HEK293 (cell line): Measurements from ENCODE around the gene LHFPL2.
A peak's percentile ranks its signal among the peaks of the same experiment; 100 is the strongest.

Experiments used
- CTCF ChIA-PET: fragments of 350-600 bp; formaldehyde crosslinking; extraction: SDS; loops from one replicate; lab custom pipeline; 2021; ENCODE audit warnings: antibody characterized with exemption; lab: Yijun Ruan, JAX
- POLR2A ChIA-PET: fragments of 300-600 bp; formaldehyde crosslinking; extraction: SDS; loops from one replicate; lab custom pipeline; 2020; ENCODE audit warnings: antibody characterized with exemption, inconsistent platforms; lab: Yijun Ruan, JAX
- H3K27ac ChIP-seq: fragments of 200-500 bp; sonication (Bioruptor generic); 2 replicates; pipeline ENCODE4 v1.5.1; 2014; ENCODE audit warnings: low read depth, low read length, control low read depth, inconsistent platforms; ENCODE audit errors: extremely low read depth
- H3K36me3 ChIP-seq, 2 experiments: fragments of 200-500 bp in 1 of 2; sonication (Bioruptor generic) in 1 of 2; 1 replicate in 1 of 2; 2 replicates in 1 of 2; pipeline ENCODE4 v1.5.1; 2014 to 2017; ENCODE audit warnings: inconsistent platforms in 2 of 2, low read length in 2 of 2; ENCODE audit not compliant: control insufficient read depth in 2 of 2, insufficient read depth in 1 of 2
- H3K4me1 ChIP-seq: fragments of 200-500 bp; sonication (Bioruptor generic); 2 replicates; pipeline ENCODE4 v1.5.1; 2014; ENCODE audit warnings: mild to moderate bottlenecking, low read length, inconsistent platforms; ENCODE audit not compliant: control insufficient read depth, insufficient read depth
- H3K4me3 ChIP-seq: 2 replicates; pipeline ENCODE4 v1.5.1; 2011; ENCODE audit warnings: low read depth, mild to moderate bottlenecking, control low read depth, low read length, moderate library complexity
- H3K9me3 ChIP-seq: fragments of 200-500 bp; sonication (Bioruptor generic); 2 replicates; pipeline ENCODE4 v1.5.1; 2014; ENCODE audit warnings: low read depth, low read length, inconsistent platforms; ENCODE audit not compliant: control insufficient read depth, insufficient read depth
- AEBP2 ChIP-seq: fragments of 450-650 bp; formaldehyde crosslinking; IDR thresholded peaks from 2 replicates; pipeline ENCODE4 v1.5.1; 2016; ENCODE audit warnings: missing biosample characterization, missing genetic modification characterization, borderline replicate concordance
- ATF2 ChIP-seq: fragments of 450-650 bp; formaldehyde crosslinking; IDR thresholded peaks from 2 replicates; pipeline ENCODE4 v1.5.1; 2016; ENCODE audit warnings: missing biosample characterization, missing genetic modification characterization, low read depth
- BCL11B ChIP-seq: fragments of 450-650 bp; formaldehyde crosslinking; IDR thresholded peaks from 2 replicates; pipeline ENCODE4 v1.5.1; 2016; ENCODE audit warnings: low read depth, missing biosample characterization, missing genetic modification characterization
- EGR2 ChIP-seq: fragments of 450-650 bp; formaldehyde crosslinking; IDR thresholded peaks from 2 replicates; pipeline ENCODE4 v1.5.1; 2016; ENCODE audit warnings: low read depth, missing biosample characterization, missing genetic modification characterization
- PATZ1 ChIP-seq: fragments of 450-650 bp; formaldehyde crosslinking; IDR thresholded peaks from 2 replicates; pipeline ENCODE4 v1.5.1; 2016; ENCODE audit warnings: missing biosample characterization, missing genetic modification characterization
- SCRT2 ChIP-seq: fragments of 450-650 bp; formaldehyde crosslinking; IDR thresholded peaks from 2 replicates; pipeline ENCODE4 v1.5.1; 2016; ENCODE audit warnings: missing biosample characterization, missing genetic modification characterization
- SP7 ChIP-seq: fragments of 450-650 bp; formaldehyde crosslinking; IDR thresholded peaks from 2 replicates; pipeline ENCODE4 v1.5.1; 2016; ENCODE audit warnings: missing biosample characterization, missing genetic modification characterization
- ZFP41 ChIP-seq: fragments of 450-650 bp; formaldehyde crosslinking; IDR thresholded peaks from 2 replicates; pipeline ENCODE4 v1.5.1; 2016; ENCODE audit warnings: missing biosample characterization, missing genetic modification characterization, borderline replicate concordance
- ZNF140 ChIP-seq: fragments of 450-650 bp; formaldehyde crosslinking; IDR thresholded peaks from 2 replicates; pipeline ENCODE4 v1.5.1; 2016; ENCODE audit warnings: missing biosample characterization, missing genetic modification characterization
- ZNF2 ChIP-seq: fragments of 450-650 bp; formaldehyde crosslinking; IDR thresholded peaks from 2 replicates; pipeline ENCODE4 v1.5.1; 2016; ENCODE audit warnings: missing biosample characterization, missing genetic modification characterization
- ZNF214 ChIP-seq: fragments of 450-650 bp; formaldehyde crosslinking; IDR thresholded peaks from 2 replicates; pipeline ENCODE4 v1.5.1; 2017; ENCODE audit warnings: missing biosample characterization, mild to moderate bottlenecking, missing genetic modification characterization, borderline replicate concordance
- ZNF23 ChIP-seq: fragments of 450-650 bp; formaldehyde crosslinking; IDR thresholded peaks from 2 replicates; pipeline ENCODE4 v1.5.1; 2016; ENCODE audit warnings: missing biosample characterization, missing genetic modification characterization, borderline replicate concordance
- ZNF292 ChIP-seq: fragments of 450-650 bp; formaldehyde crosslinking; IDR thresholded peaks from 2 replicates; pipeline ENCODE4 v1.5.1; 2016; ENCODE audit warnings: low read depth, missing biosample characterization, missing genetic modification characterization, borderline replicate concordance
- ZNF341 ChIP-seq: fragments of 450-650 bp; formaldehyde crosslinking; IDR thresholded peaks from 2 replicates; pipeline ENCODE4; 2016; ENCODE audit warnings: low read depth, missing biosample characterization, missing genetic modification characterization
- ZNF362 ChIP-seq: fragments of 450-650 bp; formaldehyde crosslinking; IDR thresholded peaks from 2 replicates; pipeline ENCODE4 v1.5.1; 2016; ENCODE audit warnings: missing biosample characterization, missing genetic modification characterization
- ZNF394 ChIP-seq: fragments of 450-650 bp; formaldehyde crosslinking; IDR thresholded peaks from 2 replicates; pipeline ENCODE4 v1.5.1; 2016; ENCODE audit warnings: missing biosample characterization, missing genetic modification characterization, mild to moderate bottlenecking, moderate library complexity, borderline replicate concordance
- ZNF514 ChIP-seq: fragments of 450-650 bp; formaldehyde crosslinking; IDR thresholded peaks from 2 replicates; pipeline ENCODE4 v1.5.1; 2016; ENCODE audit warnings: missing biosample characterization, missing genetic modification characterization
- ZNF548 ChIP-seq: fragments of 450-650 bp; formaldehyde crosslinking; IDR thresholded peaks from 2 replicates; pipeline ENCODE4 v1.5.1; 2016; ENCODE audit warnings: missing biosample characterization, missing genetic modification characterization
- ZNF549 ChIP-seq: fragments of 450-650 bp; IDR thresholded peaks from 2 replicates; pipeline ENCODE4 v1.5.1; 2018; ENCODE audit warnings: missing biosample characterization, missing genetic modification characterization, mild to moderate bottlenecking, inconsistent platforms, moderate library complexity
- ZNF600 ChIP-seq: fragments of 450-650 bp; formaldehyde crosslinking; IDR thresholded peaks from 2 replicates; pipeline ENCODE4 v1.5.1; 2016; ENCODE audit warnings: missing biosample characterization, missing genetic modification characterization
- ZNF621 ChIP-seq: fragments of 450-650 bp; formaldehyde crosslinking; IDR thresholded peaks from 2 replicates; pipeline ENCODE4 v1.5.1; 2017; ENCODE audit warnings: missing biosample characterization, missing genetic modification characterization
- ZNF830 ChIP-seq: fragments of 450-650 bp; IDR thresholded peaks from 2 replicates; pipeline ENCODE4 v1.5.0; 2018; ENCODE audit warnings: missing biosample characterization, missing genetic modification characterization, low read depth, mild to moderate bottlenecking, moderate library complexity
- ZNF837 ChIP-seq: fragments of 450-650 bp; formaldehyde crosslinking; IDR thresholded peaks from 2 replicates; pipeline ENCODE4 v1.5.1; 2016; ENCODE audit warnings: missing biosample characterization, missing genetic modification characterization

The LHFPL2 gene

GRCh38 chr5:78639791-78640190, 8.8 kb downstream of the LHFPL2 start:
- Histone ChIP-seq H3K9me3 (no peaks in the 10 kb centered on the region), H3K27ac (no peak overlapping the region), H3K4me1 (peaks cover 28% of the 10 kb centered on the region), H3K4me3 (no peak overlapping the region), H3K36me3 (peaks cover 0 to 4% of the 10 kb centered on the region in 2 experiments; a peak in 1 of 3 replicates)
- CTCF ChIA-PET: interaction anchor here (0.6 to 0.7 kb wide), 2 partner anchors 121 to 321 kb away, joined by 3 to 4 read pairs; no protein-coding TSS in a partner anchor
- POLR2A ChIA-PET: no interaction called here
- no peak for TF ChIP-seq ZNF292 (tag by site-specific recombination)
- TF ChIP-seq ZNF362 (tag by site-specific recombination): no peak
- TF ChIP-seq BCL11B (tag by site-specific recombination): no peak
- no peak for TF ChIP-seq ZNF394 (tag by site-specific recombination)
- TF ChIP-seq PATZ1 (tag by site-specific recombination): no peak
- TF ChIP-seq ZNF341 (tag by site-specific recombination): no peak
- no peak for TF ChIP-seq ZNF23
- TF ChIP-seq ZNF621 (tag by site-specific recombination): no peak
- TF ChIP-seq ZNF830 (tag by site-specific recombination): no peak
- TF ChIP-seq ZNF548 (tag by site-specific recombination): no peak
- no peak for TF ChIP-seq EGR2 (tag by site-specific recombination)
- TF ChIP-seq SCRT2 (tag by site-specific recombination): no peak
- no peak for TF ChIP-seq ZNF837
- TF ChIP-seq ZNF140: no peak
- TF ChIP-seq ZNF549 (tag by site-specific recombination): no peak
- TF ChIP-seq ATF2: no peak
- TF ChIP-seq ZNF214 (tag by site-specific recombination): no peak

GRCh38 chr5:78638973-78639669, 9.5 kb downstream of the LHFPL2 start:
- Histone ChIP-seq H3K27ac (no peak overlapping the region; the same call in 1 of the 2 replicates), H3K36me3 (peaks cover 0 to 4% of the 10 kb centered on the region in 2 experiments; a peak in 1 of 3 replicates), H3K9me3 (no peaks in the 10 kb centered on the region), H3K4me3 (no peak overlapping the region), H3K4me1 (peaks cover 32% of the 10 kb centered on the region)
- TF ChIP-seq ZFP41 (no peak), SP7 (tag by site-specific recombination) (peak; percentile 99), ZNF514 (no peak), ZNF2 (0 out of 2 replicates have a peak, but pooled peaks have one; percentile 15), ZNF600 (0 out of 2 replicates have a peak, but pooled peaks have one; percentile 25), AEBP2 (tag by site-specific recombination) (no peak)
- CTCF ChIA-PET: interaction anchor here (0.6 to 1.7 kb wide), 4 partner anchors 9 to 321 kb away, joined by 3 to 7 read pairs (median 4); partner anchors contain the start of gene LHFPL2
- POLR2A ChIA-PET: interaction anchor here (0.9 to 1.3 kb wide), 2 partner anchors 9 to 15 kb away, joined by 3 to 9 read pairs; partner anchors contain the start of gene LHFPL2
